OCI-LY3 (cell line): ENCODE measurements around the gene HACD4.

Source experiments
- CTCF ChIP-seq: fragments of 200-600, 300-600 bp; sonication (generic); IDR thresholded peaks from 2 replicates; pipeline ENCODE4 v1.5.1; 2014; ENCODE audit warnings: antibody characterized with exemption, low read length, low read depth
- EZH2phosphoT487 ChIP-seq: fragments of 200-600 bp; shearing (Covaris generic); IDR thresholded peaks from 2 replicates; pipeline ENCODE4 v1.6.1; 2018; ENCODE audit warnings: antibody characterized with exemption, mixed run types, low read depth

- TF ChIP-seq CTCF (peak; percentile 35), EZH2phosphoT487 (no peak)
These were observed 44.0 kb upstream of the HACD4 start for GRCh38 chr9:21075484-21075883.
